NCI-H2107 (cell line): Measurements from ENCODE around the gene SCO2.
"Not testable (repeated sequence)": the region's sequence is repeated elsewhere in the genome, so short reads cannot be mapped to it uniquely, and the experiment has no call there.

Experiments
- DNase-seq: peaks from one replicate; lab custom pipeline; 2025; lab: John Stamatoyannopoulos, UW

The SCO2 gene

DNA sequence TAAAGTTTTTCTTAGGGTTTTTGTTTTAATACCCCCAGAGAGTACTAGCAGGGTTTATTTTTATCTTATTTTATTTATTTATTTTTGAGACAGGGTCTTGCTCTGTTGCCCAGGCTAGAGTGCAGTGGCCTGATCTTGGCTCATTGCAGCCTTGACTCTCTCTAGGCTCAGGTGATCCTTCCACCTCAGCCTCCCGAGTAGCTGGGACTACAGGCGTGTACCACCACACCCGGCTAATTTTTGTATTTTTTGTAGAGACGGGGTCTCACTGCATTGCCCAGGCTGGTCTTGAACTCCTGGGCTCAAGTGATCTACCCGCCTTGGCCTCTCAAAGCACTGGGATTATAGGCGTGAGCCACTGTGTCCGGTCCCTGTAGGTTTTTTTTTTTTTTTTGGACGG lies 5.2 kb downstream of the SCO2 start:
- DNase-seq: not testable (repeated sequence)

DNA sequence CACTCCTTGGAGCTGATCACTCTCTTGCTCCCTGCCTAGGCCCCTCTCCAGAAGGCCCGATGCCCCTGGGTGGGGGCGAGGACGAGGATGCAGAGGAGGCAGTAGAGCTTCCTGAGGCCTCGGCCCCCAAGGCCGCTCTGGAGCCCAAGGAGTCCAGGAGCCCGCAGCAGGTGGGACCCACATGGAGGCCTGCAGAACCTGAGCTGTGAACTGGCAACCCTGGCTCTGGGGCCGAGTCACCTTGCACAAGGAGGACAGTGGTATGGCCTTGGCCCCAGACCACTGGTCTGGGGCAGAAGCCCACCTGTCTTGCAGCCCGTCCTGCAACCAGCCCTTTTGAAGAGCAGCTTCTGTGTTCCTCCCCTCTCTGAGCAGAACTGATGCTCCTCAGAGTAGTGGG lies 6.2 kb downstream of the SCO2 start:
- no peak for DNase-seq

DNA sequence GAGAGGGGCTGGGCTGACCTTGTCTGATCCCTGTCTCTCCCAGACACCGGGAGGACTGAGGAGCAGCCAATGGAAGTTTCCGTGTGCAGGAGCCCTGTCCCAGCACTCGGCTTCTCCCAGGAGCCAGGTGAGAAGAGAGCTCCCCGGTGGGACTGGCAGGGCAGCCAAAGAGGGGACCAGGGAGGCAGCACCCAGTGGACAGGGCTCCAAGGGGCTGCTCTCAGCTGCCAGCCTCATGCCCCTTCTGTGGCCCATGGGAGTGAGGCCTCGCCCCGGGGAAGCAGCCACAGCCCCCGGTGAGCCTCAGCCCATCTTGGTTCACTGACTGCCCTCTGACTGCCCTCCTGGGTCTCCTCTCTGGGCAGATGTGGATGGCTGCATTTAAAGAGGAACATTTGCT lies 6.8 kb downstream of the SCO2 start:
- DNase-seq: no peak

DNA sequence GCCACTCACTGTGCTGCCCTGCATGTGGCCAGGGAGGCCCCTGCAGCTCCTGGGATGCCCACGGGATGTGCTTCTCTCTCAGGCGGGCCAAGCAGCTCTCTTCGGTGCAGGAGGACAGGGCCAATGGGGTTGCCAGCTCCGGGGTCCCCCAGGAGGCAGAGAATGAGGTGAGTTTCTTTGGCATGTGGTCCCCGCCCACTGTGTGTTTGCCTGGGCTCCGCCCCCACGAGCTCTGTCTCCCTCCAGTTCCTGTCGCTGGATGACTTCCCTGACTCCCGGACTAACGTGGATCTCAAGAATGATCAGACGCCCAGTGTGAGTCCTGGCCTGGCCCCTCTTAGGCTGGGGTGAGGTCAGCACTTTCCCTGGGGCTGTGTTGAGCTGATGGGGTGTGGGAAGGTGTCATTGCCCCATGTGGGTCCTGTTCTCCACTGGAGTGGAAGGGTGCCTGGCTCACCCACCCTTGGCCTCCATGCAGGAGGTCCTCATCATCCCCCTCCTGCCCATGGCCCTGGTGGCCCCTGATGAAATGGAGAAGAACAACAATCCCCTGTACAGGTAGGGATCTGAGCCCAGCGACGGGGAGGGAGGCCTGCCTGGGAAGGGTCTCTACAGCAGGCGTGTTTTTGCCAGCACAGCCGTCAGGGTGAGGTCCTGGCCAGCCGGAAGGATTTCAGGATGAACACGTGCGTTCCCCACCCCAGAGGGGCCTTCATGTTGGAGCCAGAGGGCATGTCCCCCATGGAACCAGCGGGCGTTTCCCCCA lies 7.7 kb downstream of the SCO2 start:
- DNase-seq: no peak

DNA sequence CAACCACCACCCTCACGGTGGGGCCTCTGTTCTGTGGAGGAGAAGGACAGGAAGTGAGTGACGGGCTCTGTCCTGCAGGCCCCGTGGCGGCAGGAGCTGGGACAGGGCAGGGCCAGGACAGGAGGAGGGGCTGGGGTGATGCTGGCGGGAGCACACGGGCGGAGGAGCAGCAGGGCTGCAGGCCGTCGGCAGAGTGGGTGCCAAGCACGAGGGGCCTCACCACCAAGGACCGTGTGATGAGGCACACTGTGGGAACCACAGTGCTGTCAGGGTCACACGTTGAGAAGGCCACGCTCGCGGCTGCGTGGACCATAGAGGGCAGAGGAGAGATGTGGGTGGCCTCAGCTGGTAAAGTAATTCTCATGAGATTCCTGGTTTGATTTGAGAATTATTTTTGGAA lies 8.5 kb downstream of the SCO2 start:
- DNase-seq: no peak

DNA sequence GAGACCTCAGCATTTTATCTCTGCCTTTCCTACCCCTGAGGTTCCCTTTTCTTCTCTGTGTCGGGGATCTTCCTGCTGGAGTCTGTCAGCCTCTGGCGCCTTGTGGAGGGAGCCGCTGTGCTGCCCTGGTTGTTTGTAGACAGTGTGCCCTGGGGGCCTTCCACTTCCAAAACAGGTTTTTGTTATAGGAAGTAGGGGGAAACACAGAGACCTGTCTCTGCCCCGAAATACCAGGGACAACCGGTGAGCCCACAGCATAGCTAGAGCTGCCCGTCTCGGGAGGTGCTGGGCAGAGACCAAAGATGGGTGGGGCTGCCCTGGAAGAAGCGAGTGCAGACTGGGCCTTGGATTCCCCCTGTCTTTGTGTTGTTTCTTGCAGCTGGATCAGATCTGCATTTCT lies 9.3 kb downstream of the SCO2 start:
- no peak for DNase-seq

DNA sequence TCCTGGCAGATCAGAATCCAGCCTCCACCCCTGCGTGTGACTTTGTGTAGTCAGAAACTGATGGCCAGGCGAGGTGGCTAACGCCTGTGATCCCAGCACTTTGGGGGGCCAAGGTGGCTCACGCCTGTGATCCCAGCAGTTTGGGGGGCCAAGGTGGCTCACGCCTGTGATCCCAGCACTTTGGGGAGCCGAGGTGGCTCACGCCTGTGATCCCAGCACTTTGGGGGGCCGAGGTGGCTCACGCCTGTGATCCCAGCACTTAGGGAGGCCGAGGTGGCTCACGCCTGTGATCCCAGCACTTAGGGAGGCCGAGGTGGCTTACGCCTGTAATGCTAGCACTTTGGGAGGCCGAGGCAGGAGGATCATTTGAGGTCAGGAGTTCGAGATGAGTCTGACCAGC lies 12.2 kb downstream of the SCO2 start:
- no peak for DNase-seq

DNA sequence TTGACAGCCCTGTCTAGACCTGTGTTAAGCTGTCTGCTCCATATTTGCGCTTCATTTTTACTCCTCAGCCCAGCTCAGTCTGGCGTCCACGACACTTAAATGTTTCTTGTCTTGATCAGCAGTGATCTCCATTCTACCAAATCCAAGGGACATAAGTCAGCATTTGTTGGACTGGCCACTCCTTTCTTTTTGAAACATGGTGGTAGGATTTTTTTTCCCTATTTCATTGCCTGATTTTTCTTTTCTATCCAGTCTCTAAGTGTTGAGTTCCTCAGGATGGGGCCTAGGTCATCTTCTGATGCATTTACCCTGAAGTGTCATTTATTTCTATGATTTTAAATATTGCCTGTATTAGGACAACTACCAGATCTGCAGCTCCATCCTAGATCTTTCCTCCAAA lies 16.5 kb downstream of the SCO2 start:
- no peak for DNase-seq

DNA sequence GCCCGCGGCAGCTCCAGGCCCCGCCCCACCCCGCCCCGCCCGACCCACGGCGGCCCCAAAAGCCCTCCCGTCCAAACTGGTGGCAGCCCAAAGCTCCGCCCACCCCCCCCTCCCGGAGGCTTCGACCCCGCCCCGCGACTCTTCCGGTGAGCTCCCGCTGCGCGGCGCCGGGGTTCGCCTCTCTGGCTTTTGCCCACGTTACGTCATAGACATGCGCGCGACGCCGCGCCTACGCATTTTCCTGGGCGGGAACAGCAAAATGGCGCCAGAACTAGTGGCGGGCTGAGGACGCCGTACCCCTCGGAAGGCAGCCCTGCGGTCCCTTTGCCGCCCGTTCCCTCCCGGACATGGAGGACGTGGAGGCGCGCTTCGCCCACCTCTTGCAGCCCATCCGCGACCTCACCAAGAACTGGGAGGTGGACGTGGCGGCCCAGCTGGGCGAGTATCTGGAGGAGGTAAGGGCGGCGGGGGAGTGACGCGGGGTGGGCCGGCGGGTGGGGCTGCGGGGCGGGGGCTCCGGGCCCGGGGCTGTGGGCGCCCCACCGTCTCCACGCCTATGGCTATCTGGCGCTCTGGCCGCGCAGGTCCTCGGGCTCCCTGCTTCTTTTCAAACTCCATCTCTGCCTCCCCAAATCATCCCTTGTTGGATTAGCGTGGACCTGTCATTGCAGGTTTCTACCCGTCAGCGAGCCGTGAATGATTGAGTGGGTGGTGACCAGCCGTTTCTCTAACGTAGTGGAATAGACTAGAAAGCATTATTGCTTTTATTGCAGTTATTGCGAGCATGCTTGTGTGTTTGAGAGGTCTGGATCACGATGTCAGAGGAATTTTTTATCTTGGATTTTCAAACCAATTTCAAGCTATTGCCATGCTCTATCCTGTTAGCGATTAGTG lies 17.2 kb downstream of the SCO2 start, which contains the start of gene NCAPH2:
TSS of gene NCAPH2 (plus strand) at position 234 of the 894 bp plus-strand sequence. CDS start at position 348, 114 bp downstream.
- DNase-seq: peak; percentile 88

DNA sequence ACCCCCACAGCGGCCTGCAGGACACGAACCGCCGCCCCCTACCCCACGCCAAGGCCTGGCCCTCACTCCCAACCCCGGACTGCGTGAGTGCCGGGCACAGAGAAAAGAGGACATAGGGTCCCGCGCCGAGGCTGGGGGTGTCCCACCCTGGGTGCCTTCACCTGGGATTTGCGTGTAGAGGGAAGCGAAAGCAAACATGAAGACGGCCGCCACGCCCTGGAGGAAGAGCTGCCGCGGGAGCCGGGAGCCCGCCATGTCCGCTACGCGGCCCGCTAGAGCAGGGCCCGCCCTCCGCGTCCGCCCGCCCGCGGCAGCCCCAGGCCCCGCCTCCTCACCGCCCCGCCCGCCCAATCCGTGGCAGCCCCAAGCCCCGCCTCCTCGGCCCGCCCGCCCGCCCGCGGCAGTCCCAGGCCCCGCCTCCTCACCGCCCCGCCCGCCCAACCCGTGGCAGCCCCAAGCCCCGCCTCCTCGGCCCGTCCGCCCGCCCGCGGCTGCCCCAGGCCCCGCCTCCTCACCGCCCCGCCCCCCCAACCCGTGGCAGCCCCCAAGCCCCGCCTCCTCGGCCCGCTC lies 17.9 kb downstream of the SCO2 start, which contains the start of gene LMF2:
TSS of gene LMF2 (minus strand) at position 282 of the 570 bp plus-strand sequence. CDS start at position 255, 27 bp downstream.
- DNase-seq: no peak

DNA sequence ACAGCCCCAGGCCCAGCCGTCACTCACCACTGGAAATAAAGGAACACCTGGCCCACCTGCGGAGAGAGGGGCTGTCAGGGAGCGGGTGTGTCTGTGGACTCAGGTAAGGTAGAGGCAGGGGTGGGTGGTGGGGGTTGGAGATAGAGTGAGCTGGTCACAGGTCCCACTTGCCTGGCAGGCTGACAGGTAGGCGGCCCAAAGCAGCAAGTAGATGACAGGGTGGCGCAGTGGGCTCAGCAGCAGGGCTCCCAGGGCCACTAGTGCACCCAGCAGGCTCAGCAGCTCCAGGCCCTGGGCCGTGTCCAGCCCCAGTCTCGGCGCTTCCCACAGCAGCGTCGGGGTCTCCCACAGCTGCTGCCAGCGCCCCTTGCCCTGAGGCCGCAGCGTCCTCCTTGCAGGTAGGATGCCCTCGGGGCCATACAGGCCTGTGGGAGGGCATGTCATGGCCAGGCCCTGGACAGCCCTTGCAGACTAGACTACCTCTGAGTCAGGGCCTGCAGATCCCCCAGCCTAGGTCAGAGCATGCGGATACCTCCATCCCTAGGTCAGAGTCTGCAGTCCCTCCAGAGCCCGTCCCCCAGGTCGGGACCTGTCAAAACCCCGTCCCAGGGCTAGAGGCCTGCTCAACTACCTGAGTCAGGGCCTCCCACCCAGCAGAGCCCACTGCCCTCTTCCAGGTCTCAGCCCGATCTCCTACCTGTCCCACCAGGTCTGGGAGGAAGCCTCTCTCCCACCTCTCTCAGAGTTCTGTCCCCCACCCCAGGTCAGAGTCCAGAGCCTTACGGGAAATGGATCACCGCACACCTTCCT lies 18.6 kb downstream of the SCO2 start:
- no peak for DNase-seq

DNA sequence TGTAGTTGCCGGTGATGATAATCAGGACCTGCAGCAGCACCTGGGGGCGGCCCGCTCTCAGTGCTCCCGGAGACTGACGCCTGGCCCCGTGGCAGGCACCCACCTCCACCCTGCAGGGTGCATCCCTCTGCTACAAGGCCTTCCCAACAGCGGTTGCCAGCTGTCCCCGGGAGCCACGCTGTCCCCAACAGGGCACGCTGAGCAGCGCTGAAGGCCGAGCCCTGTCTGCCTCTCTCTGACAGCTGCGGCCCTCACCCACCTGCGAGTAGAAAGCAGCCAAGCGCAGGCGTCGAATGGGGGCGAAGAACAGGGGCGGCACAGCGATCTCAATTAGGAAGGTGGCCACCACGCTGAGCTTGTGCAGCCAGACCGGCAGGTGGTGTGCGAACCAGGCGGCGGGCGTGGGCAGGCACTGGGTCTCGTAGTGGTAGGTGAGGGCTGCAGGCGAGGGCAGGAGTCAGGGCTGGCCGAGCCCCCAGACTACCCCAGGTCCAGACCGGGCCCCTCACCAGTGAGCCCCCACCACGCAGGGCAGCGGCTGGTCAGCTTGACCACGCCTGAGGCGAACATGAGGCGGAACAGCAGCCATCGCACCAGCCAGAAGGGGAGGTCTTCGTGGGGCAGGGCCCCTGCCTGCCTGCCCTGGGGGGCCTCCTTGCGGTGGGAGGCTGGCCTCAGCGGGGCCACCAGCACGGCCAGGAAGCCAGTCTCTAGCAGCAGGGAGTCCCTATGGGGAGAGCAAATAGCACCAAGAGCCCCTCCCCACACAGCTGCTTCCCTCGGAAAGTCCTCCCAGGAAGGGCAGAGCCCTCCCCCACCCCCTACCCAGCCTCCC lies 19.4 kb downstream of the SCO2 start:
- no peak for DNase-seq

DNA sequence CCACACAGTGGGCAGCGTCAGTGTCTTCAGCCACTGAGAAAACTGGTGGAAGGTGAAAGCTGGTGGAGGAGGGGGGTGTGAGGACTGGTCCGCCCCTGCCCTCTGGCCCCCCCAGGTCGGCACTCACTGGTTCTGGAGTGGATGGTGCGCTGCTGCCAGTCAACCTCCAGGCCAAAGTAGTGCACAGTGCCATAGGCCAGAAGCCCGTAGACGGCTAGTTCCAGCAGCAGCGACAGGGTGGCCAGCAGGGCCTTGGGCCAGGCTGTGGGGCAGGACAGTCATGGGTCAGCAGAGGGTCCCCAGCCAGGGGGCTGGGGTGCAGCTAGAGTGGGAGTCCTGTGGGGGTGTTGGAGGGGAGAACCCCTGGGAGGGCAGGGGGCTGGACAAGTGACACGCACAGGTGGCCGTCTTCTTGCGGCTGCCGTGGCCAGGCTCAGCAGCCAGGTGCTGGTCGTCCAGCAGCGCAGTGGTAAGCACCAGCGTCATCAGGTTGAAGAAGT lies 20.1 kb downstream of the SCO2 start:
- no peak for DNase-seq

DNA sequence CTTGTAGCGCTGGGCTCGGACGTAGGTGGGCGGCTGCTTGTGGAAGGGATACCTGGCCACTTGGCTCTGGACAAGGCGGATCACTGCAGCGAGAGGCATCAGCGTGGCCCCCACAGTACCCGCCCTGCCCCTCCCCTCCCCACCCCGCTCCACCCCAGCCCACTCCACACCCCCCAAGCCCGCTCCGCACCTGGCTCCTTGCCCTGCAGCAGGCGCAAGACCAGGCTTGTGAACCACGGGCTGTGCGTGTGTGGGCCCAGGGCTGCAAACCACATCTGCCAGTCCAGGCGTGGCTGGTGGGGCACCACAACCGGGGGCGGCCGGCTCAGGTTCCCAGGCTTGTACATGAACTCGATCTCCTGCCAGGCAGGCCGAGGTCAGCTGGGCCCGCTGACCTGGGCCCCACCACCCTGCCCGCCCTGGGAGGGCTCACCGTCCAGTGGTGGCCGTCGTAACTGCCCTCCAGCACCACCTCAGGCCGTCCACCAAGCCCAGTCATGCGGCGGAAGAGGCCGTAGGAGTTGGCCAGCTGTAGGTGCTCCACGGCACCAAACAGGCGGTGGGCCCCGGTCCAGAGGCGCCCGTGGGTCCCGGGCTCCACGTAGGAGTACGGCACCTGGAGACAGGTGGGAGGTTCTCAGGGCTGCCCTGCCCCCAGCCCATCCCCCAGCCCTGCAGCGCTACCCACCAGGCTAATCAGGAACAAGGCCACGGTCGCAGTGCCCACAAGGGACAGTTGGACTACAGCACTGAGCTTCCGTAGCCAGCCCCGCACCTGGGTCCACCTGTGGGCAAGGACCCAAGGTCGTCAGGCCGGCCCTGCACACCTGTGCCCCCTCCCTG lies 20.8 kb downstream of the SCO2 start:
- DNase-seq: no peak

DNA sequence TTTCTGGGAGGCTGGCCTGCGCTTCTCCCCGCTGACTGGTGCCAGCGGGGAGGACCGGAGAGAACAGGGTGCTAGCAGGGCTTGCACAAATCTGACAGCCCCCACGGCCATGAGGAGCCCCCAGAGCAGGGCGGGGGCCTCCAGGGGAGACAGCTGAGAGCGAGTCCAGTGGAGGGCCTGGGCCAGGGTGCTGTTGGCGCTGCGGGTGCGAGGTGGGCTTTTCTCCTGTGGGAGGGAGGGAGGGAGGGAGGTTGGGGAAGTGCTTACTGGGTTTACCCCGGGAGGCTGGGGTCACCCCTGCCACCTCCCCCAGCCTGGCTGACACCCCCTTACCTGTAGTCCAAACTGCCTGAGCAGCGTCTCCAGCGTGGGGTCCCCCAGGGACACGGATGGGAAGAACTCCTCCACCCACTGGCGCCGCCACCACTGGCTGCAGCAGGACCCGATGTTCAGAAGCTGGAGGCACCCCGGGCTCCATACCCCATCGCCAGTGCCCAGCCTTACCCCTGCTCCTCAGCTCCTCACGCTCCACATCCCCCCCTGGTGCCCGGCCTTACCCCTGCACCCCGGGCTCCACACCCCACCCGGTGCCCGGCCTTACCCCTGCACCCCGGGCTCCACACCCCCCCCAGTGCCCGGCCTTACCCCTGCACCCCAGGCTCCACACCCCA lies 21.8 kb downstream of the SCO2 start:
- DNase-seq: no peak

DNA sequence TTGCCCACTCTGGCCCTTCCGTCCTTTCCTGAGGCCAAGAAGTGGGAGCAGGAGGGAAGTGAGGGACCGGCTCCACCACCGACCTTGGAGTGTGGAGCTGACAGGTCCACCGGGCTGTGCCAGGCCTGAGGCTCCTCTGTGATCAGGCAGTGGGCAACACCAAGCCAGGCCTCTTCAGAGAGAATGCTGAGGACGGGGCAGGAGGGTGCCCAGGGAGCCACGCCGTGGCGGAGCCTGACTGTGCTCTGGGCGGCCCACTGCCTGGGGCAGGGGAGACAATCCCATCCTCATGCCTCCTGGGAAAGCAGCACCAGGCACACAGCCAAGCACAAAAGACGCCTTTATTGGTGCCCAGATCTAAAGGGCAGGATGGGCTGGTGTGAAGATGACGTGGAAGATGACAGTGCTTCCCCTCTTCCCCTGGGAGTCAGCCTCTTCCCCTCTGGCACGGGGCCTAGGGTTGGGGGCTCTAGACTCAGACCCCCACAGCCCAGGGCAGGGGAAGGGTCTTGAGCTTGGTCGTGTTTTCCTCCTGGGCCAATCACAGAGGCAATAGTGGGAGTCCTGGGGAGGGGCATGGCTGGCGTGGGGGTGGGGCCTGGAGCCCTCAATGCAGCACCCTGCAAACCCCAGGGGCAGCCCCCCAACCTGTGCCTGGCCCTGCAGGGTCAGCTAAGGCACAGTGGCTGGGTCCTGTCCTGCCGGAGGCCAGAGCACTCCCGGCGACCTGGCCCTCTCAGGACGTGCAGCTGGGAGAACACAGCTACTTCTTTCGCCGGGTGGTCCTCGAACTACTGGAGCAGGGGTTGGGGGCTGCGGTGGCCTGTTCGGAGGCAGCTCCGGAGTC lies 22.5 kb downstream of the SCO2 start:
- DNase-seq: no peak

DNA sequence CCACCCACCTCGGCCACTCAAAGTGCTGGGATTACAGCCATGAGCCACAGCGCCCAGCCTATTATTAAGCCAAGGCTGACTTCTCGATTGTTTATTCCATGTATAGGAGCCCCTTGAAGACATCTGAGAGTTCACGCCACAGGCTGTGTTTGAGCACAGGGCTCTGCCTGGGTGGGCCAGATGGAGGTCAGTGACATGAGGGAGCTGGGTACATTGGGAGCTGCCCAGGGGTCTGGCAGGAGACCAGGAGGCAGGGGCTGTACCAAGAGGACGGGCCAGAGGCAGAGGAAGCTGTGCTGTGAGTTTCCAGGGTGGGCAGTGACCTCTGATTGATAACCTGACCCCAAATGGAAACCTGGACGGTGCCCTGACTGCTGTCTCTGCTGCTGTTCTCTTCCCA lies 23.3 kb downstream of the SCO2 start:
- no peak for DNase-seq

DNA sequence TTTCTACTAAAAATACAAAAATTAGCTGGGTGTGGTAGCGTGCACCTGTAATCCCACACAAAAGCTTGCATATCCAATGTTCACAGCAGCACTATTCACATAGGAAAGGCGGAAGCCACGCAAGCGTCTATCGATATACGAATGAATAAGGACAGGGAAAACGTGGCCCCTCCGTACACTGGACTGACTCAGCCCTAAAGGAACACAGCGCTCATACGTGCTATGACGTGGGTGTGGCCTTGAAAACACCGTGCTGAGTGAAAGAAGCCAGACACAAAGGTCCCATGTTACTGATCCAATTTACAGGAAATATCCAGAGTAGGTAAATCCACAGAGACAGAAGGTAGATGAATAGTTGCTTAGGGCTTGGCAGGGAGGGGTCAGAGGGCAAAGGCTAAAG lies 24.9 kb downstream of the SCO2 start:
- DNase-seq: no peak
